NCI-H526 (cell line): ENCODE results near the gene CTBP1.

ENCODE experiments used
- DNase-seq, 2 experiments: peaks; one replicate each; lab custom pipeline; 2025; lab: John Stamatoyannopoulos, UW

Gene CTBP1

DNA sequence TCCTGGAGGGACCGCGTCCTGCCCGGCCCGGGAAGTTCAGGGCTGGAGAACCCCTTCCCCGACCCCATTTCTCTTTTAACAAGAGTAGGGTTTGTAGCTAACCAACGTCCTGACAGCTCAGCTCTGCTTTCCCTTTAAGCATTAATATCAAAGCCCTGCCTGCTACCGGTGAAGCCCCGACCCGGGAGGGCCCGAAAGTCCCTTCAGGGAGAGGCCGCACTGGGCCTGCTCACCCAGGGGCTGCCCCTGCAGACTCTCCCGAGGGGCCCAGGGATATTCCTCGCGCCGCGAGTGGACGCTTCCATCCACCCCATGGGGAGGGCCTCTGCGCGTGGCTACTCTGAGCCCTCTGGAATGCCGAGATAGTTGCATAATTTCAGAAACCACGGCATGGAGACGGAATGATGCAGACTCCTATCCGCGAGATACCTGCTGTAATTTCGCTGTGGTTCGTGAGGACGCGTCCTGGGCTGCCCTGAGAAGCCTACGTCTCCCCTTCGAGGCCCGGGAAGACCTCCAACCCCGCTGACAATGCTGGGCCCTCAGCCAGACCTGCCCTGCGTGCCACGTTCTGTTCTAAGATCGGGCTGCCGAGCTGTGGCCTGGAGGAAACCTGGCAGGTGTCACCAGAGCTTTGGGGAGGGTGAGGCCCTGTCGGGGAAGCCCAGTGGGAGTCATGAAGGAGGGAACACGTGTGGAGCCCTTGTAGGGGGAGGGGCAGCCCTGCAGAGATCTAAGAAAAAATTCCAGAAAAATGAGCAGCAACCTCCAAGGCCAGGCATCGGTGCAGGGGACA, 999 bp upstream of the CTBP1 start:
- DNase-seq: peak in 1 of 2 experiments; percentile 58

DNA sequence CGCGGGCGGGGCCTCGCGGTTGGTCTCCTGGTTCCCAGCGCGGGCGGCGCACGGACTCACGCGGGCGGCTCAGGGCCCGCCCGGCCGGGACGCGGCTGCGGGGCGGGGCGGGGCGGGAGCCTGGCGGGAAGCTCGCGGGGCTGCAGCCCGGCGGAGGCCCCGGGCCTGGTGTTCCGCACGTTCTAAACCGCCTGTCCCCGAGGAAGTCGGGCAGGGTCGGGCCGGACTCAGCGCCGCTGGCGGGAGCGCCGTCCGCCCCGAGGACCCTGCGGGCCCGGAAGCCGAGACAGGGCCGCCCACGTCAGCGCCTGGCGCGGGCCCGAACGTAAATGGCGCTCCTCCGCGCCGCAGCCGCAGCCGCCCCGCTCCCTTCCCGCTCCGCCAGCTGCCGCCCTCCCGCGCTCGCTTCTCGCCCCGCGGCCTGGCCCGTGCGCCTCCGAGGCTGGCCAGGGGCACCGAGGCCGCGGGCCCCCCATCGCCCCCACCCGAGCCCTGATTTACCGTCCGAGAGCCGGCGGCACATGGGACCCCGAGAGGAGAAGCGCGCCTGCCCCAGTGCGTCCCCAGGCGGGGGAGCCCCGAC, 309 bp upstream of the CTBP1 start:
- peak in 1 of 2 experiments; percentile 94 for DNase-seq

DNA sequence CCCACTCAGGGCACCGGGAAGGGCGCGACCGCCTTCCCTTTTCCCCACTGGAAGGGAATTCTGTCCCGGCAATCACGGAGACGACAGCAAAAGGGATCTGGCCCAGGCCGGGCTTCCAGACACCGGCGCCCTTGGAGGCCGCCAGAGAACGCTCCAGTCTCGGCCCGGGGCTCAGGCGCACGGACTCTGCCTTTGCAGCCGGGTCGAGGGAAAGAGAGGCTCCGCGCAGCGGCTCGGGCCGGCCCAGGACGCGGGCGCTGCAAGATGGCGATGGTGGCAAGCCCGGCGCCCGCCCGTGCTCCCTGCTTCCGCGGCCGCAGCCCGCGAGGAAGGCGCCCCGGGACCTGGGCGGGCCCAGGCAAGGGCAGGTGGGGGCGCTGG, 1.1 kb downstream of the CTBP1 start:
- peak in 1 of 2 experiments; percentile 67 for DNase-seq

DNA sequence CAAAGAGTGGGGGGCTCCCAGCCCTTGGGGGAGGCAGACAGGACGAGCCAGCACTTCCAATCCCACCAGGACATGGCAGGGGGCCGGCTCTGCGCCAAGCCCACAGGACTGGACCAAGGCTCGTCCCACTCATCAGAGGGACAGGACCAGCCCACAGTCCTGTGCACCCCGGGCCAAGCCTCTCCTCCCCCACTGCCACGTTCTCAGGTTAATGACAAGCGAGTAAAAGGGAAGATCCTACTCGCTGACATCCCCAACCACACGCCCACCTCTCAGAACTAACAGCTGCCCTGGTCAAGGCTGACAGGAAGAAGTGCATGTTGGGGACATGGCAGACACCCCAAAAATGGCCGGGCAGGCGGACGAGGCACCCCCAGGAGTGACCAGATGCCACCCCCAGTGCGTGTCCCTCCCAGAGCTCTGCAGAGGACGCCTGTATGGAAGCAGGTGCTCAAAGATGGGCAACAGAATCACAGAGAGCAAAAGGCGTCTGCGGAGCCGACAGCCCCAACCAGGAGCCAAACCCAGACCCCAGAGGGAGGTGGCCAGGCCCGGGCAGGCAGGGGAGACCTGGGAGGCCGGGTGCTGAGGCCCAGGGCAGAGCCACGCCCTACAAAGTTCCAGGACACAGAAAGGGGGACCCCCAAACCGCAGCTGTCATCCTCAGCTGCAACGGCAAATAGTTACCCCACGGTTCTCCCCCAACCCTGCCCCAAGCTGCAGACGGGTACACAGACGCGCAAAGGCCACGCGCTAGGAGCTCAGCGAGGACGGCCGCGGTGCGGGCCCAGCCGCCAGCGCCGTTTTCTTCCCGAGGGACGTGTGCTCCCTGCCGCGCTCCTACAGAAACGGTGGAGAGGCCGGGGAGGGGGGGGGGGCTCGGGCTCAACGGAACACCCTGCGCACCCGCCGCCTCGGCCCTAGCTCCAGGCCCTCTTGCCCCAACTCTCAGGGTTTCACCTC, 1.7 kb downstream of the CTBP1 start:
- DNase-seq: peak in 1 of 2 experiments; percentile 40

DNA sequence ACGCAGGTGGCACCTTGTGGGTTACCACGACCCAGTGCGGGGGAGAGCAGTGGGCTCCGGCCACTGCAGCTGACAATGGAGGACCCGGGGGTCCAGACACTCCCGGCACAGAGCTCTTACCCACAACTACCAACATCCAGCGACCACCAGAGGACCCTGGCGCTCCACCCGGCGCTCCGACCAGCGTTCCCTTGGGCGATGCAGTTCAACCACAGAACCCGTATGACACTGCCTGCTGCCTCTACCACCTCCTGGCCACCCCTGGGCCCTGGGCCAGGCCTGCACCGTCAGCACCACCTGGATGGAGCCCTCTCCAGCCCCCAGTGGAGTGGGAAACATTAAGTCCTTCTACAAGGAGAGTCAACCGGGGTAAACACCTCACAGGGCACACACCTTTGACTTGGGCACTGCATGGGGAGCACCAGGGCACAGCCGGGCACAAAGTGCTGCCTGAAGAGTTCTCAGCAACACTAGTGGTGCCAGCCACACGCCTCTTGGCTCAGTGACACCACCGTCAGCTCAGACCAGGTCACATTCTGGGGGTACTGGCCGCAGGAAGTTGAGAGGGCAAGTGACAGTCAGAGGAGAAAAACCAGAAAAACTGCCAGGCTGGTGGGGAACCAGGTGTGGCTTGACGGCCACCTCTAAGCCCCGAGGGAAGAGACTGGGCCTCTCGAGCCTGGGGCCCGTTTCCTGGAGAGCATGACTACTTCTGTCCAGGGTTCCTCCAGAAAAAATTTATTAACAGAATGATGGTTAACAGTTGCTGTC, 2.6 kb downstream of the CTBP1 start:
- no peak for DNase-seq

DNA sequence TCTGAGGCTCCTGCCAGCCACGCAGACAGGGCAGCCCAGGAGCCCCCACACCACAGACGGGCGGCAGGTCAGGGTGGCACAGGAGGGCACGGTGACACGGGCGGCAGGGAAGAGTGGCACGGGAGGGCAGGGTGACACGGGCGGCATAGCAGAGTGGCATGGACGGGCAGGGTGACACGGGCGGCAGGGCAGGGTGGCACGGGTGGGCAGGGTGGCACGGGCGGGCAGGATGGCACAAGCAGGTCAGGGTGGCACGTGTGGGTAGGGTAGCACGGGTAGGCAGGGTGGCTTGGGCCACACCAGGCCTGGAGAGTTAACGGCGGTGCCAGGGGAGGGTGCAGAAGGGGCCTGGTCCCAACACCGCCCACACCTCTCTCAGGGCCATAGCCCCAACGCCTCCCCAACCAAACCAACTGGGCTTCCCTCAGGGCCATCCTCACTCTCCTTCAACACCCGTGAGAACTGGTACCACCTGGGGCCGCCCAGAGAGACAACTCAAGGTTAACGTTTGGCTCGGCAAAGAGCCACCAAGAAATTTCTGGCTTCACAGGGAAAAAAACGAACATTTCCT, 3.4 kb downstream of the CTBP1 start:
- no peak for DNase-seq

DNA sequence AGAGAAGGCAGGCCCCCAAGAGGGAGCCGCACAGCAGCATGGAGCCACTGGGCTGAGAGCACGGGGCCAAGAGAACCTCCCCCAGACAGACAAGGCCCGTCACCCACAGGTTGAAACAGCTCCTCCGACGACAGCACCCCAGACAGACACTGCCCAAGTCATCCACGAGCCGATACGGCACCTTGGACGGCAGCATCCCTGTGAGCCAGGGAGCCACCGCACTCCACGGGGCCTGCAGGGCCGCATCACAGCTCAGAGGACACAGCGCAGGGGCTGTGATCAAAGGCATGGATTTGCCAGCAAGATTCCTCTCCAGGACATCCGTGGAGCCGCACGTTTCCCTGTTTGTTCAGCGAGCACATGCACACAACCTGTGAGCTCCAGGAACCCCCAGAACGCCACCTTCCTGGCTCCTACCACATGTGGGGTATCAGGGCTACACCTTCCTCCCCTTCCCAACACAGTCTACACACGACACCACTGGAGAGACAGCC, 3.9 kb downstream of the CTBP1 start:
- no peak for DNase-seq

DNA sequence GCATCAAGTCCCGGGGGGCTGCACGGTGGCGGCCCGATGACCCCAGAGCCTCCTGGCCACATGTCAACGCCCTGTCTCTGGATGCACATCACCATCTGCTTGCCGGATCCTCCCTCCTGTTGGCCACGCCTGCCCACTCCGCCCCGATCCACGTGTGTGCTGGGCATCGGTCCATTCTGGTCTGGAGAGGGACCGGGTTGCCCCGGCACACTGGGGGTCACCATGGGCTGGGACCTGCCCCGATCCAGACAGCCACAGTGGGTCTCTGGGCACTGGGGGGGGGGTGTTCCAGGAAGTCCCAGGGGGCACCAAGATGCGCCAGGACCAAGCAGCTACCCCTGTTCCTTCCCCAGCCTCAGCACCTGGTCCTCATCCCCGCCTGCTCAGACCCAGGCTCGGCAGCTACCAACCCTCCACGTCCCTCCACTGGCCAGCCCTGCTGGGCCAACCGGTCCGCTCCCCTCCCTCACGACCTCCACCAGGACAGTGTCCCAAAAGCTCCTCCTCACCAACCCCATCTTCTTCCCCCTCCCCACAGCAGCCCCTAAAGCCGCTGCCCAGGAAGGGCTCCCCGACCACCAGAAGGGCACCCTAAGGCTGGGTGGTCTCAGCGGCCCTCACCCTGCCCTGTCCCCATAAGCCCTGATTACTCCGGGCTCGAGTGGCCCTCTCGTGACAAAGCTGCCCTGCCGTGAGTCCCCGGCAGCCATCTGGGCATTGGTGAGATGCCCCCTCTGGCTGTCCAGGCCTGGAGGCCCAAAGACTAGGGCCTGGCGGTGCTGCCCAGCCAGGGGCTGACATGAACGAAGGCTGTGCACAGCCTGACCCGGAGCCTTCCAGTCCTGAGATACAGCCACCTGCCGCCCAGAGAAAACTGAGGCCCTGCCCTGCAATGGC, 4.6 kb downstream of the CTBP1 start:
- DNase-seq: no peak

DNA sequence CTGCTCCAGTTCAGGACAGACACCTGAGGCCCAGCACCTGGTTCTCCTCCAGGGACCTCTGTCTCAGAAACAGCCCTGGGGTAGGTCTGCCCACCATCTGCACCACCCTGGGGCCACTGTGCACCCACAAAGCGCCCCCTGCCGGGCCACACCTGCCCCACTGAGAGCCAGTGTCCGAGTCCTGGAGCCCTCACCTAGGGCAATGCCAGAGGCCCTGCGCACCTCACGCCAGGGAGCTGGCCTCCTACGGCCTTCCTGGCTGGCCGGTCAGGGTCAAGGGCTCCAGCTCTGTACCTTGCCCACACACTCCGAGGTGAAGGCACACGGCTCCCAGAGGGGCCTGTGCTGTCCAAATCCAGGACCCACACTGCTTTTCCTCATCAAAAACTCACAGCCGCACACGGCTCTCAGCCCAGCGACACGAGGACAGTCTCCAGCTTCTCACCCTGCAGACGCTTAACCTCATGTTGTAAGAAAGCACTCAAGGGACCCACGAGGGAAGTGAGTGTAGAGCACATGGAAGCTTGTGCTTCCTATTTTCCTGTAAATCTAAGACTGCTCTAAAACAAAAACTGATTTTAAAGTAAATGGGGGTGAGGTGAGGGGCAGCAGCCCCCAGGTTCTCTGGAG, 5.4 kb downstream of the CTBP1 start:
- peak in 1 of 2 experiments; percentile 27 for DNase-seq

DNA sequence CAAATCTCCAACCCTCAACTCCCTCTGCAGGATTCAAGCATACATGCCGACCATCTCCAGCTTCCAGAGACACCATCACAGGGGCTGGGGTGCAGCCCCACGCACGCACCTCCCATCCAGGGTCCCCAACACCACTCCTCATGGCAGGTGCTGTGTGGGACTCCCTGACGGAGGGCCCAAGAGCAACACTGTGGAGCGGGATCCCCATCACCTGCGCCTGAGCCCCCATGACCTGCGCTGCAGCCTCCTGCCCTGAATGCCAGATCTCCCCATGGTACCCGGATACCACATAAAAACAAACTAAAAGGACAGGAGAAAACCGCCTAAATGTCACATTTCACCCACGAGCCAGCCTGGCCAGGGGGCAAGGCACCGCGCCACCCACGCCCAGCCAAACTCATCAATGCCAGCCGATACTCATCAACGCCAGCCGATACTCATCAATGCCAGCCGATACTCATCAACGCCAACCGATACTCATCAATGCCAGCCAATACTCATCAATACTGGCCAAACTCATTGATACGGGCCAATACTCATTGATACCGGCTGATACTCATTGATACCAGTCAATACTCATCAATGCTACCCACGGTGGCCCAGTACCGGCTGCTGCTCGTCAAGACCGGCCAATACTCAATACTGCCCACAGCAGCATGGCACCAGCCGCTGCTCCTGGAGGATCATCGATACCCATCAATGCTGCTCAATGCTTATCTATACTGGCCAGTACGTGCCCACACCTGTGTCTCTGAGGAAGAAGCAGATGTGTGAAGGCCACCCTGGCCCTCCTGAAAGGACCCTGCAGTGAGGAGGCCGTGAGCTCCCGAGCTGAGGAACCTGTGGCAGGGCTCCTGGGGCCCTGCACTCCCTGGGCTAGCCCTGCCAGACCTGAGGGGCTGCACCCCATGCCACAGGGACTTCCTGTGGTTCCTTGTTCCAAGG, 6.2 kb downstream of the CTBP1 start:
- no peak for DNase-seq

DNA sequence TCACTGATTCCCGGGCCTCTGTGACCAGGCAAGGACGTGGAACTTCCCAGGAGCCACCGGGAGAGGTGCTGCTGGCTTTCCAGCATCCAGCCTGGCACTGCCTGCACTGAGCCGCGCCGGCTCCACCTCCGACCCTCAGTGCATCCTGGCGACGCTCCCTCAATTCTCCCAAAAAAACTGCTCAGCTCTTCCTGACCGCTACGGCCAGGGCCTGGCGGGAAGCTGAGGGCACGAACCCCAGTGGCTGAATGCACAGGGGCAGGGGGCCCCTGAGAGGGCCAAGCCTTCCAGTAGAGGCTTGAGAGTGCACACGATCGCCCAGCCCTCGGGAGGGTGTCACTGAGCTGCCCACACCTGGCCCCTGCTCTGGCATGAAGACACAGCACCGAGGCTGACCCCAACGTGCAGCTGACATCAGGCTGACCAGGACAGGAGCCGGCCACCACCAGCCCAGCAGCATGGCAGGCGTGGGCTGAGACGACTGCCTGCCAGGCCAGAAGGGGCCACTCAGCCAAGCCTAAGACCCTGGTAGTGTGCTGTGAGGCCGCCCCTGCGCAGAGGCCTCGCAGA, 6.9 kb downstream of the CTBP1 start:
- DNase-seq: no peak

DNA sequence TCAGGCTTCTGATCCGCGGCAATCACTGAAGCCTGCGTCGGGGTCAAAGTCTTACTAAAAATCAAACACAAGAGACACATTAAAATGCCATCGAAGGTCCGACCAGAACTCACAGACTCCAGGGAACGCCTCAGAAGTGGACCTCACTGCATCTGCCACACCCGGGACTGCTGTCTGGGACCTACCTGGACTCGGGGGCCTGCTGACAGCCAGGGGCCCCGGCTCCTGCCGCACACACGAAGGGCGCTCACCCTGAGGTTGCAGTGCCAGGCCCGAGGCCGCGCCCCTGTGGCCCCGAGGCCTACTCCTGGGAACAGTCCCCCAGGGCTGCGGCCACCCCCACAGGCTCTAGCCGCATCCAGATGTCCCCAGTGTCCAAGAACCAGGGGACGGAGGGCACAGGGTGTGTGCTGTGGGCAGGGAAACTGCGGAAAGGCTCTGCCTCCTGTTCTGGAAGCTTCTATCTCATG, 7.4 kb downstream of the CTBP1 start:
- DNase-seq: no peak

DNA sequence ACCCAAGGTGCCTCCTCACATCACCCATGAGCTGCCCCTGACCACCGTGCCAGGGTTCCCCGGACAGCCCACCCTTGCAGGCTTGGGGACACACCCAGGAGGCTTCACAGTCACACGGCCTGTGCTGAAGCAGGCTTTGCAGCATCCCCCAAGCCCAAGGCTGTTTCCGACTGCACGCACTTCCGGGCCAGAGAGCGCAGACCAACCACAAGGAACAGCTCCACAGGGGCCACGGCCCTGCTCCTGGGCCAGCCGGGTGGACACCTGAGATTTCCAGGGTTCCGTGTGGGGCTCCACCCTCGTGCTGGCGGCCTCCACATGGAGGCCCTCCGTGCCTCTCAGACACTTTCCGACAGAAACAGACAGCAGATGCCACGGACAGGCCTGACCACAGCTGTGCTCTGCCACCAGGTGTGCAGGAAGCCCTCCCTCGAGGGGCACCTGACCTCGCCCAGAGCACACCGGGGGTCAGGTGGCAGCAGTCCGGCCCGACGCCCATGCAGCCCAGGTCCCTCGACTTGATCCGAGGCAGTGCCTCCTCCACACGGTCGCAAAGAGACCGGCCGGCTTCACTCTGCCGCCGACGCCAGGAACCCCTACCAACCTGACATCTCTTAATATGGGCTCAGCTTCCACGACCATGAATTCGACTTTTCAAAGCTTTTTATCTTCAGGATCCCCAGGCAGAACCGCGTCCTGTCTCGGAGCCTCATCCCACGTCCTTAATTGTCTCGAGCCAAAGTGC, 8.0 kb downstream of the CTBP1 start:
- DNase-seq: no peak

DNA sequence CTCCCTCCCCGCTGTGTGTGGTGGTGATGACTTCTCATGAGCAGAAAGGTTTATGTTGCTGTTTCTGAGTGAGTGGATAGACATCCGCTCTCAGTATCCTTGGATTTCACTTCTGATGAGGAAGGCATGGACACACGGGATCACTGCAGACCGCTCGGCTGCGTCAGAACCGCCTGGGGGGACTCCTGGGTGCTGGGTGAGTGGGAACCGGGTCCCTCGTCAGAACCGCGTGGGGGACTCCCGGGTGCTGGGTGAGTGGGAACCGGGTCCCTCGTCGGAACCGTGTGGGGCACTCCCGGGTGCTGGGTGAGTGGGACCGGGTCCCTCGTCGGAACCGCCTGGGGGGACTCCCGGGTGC, 9.0 kb downstream of the CTBP1 start:
- no peak for DNase-seq

DNA sequence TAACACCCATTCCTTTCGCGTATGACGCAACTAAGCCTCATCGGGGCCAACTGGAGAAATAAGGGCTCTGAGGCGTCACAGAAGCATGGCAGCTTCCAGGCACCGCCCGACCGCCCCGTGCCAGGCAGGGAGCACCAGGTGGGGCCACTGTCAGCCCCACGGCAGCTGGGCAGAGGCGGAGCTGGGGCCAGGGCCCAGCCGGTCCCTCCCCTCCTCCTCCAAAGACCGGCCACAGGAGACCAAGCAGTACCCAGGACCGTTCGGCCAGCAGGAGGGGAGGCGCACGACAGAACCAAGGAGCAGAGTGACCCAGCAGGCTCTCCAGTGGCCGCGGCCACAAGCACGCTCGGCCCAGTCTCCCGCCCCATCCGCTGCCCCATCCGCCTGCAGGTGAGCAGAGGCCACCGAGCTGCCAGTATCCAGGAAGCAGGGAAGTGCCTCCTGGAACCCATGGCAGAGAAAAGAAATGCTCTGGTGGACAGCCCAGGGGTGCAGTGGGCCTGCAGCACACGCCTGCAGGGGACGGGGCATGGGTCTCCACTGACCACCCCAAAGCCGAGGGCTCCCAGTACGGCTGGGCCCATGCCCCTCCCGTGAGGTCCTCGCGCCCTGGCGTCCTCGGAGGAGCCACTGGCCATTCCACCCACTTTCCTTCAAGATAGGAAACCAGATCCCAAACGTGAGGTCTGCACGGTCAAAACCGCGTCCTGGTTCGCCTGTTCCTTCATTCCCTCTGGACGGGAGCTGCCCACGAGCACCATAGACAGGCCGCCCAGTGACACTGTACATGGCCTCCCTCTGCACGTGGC, 9.6 kb downstream of the CTBP1 start:
- no peak for DNase-seq

DNA sequence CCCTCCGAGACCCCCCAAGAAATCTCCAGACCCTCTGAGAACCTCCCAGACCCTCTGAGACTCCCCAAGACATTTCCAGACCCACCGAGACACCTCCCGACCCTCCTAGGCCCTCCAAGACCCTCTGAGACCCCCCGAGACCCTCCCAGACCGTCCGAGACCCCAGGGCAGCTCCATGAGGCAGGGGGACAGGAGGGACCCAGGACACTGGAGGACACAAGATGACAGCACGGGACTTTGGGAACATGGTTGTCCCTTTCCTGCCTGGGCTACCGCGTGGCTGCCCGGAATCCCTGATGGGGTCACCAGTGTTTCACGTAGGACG, 10.3 kb downstream of the CTBP1 start:
- no peak for DNase-seq
